OCI-M1 (cell line): ENCODE results near the gene NT5DC1.

Experiments
- DNase-seq: peaks from one replicate; lab custom pipeline; 2025; lab: John Stamatoyannopoulos, UW

The NT5DC1 gene

DNA sequence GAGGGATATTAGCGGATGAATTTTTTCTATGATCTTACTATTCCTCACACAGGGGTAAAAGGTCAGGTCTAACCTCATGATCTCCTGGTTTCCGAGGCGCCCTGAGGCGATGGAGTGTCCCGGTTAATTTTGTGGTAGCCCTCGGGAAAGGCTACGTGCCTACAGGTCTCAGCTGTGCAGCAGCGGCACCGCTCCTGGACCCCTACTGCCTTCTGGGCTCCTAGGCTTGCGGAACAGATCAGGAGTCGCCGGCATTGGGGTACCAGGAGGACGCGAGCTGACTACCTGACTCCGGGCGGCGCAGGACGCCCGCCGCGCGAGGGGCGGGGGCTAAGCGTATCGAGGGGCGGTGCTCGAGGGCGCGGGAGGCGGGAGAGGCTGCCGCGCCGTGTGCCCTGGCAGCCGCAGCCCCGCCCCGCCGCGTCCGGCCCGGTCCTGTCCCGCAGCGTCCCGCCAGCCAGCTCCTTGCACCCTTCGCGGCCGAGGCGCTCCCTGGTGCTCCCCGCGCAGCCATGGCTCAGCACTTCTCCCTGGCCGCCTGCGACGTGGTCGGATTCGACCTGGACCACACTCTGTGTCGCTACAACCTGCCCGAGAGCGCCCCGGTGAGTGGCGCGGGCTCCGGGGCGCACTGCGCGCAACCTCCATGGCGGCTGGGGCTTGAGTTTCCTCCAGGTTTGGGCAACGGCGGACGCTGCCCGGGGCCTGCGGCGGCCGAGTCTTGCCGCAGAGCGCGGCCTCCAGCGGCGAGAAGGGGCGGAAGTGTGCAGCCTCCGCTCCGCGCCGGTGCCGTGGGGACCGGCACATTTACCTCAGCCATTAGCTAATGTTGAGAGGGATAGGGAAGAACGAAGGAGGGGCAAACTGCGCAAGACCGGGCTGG lies at the start of gene NT5DC1:
Gene NT5DC1, plus strand, starts transcription at position 435 of the 883 bp plus-strand sequence. Its CDS starts 78 bp downstream, at position 513.
- peak; percentile 91 for DNase-seq

DNA sequence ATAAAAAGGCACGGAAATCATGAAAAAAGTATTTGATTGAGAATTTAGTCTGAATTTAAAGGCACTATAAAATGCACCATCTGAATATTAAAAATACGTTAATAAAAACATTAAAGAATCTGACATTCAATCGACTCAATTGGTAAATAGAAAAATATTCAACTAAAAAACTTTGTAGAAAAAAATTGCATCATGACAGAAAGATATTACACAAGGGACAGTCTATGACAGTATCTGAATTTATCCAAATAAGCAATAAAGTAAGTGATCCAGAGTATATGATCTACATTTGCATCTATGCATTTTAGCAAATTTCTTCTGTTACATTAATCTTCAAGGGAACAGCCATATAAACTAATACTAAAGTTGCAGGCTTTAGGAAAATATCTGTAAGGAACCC lies 49.4 kb upstream of the NT5DC1 start:
- no peak for DNase-seq

DNA sequence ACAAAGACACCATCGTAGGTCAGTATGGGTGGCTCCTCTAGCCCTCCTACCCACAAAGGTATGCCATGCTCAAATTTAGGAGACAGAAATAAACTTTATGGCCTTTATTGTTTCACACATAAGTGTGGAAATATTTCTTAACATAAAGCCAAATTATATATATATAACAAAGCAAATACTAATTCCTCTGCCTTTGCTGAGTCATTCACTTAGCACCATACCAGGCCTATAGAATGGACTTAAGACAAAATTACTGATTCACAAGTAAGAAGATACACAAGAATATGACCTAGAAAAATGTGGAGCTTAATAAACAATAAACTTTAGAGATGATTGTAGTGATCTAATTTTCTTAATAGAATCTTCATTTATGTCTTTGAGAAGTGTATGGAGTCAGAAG lies 45.1 kb upstream of the NT5DC1 start:
- DNase-seq: no peak

DNA sequence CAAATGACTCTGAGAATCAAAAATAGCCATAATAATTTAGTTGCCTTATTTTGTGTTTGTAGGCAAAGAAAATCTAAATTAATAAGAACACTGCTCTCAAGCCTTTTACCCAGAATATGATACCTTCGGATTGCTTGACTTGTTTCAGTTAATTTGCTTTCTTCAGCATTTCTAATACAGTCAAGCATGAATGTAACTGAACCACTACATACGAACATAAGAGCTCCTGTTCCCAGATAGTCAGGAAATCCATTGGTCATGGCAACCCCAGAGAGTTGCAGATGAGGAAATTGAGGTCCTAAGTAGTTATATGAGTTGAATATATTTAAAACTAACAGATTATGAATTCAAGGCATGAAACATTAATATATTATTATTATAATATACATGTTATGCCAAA lies 42.9 kb upstream of the NT5DC1 start:
- no peak for DNase-seq

DNA sequence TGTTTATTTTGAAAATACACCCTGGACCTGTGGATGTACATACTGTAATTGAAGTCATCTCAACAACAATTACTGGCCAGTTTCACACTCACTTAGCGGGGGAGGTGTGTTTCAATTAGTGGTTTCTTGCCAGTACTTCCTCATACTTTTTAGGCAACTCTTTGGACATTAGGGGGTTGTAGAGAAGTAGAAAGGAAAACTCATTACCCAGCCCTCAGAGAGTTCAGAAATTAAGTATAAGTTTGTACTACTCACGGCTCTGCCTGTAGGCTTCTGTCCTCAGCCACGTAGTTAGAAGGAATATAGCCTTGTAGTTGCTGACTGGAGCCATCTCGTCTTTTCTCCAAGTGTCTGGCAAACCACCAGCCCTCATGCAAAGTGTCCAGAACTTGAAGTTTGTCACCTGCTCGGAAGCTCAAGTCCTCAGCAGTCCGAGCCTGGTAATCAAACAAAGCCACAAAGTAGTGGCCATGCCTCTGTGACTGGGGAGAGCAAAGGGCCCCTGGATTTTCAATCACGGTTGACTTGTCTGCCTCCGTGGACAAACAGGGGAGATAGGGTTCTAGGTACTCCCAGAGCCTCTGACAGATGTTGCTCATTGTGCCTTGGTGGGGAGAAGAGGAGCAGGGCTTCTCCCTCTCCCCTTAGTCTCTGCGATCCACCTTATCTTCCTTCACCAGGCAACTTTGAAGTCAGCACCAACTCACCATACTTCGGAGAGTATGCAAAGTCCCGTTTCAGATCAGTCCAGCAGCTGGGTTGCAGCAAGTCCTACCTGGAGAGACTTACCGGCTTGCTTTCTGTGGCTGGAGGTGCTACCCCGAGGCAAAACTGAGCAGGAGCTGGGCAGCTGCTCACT lies 40.7 kb upstream of the NT5DC1 start:
- DNase-seq: peak; percentile 86

DNA sequence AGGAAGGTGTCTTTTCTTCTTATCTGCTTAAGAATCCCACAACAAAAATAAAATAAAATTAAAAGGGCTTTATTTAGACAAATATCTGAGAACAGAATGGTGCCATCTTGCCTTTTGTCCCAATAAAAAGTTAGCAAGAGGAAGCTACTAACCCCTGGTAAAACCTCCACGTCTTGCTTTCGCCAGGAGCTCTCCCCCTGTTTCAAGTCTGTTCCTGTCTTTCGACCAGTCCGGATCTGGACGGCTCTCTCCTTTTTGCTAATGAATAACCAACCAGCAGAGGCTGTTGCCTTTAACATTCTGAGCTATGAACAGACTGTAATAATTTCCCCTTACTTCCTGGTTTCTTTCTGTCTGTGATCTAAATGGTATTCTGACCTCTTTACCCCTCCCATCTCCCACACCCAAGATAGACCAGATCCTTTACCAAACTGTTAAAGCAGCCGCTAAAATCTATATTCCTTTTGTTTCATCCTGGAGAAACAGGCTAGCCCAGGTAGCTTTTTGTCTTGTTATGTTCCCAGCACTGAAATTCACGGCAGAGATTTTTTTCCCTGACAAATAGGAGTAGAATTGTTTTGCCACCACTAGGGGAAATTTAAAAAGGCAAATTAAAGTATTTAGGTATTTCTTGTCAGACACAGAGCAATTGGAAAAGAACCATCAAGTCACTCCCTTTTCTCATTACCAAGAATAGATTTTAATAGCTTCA lies 39.9 kb upstream of the NT5DC1 start, which contains the start of gene FRK:
Gene FRK, minus strand, starts transcription at position 320 of the 712 bp plus-strand sequence. CDS start 580 bp downstream, outside the sequence.
- DNase-seq: peak; percentile 75

DNA sequence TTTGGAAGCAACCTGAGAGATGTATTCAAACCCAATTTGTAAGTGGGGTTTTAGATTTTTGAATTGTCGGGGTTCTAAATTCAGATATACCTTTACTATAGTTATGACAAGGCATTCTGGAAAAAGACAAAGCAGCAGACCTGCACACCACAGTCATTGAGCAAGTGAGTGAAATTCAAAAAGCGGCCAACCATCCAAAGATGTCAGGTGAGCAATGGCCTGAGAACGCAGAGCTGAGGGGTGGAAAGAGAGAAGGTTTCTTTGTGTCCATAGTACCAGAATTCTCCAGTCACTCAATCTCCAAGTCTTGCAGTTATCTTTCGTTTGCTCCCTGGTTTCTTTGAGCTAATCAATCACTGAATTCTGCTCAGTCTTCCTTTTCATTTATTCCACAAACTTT lies 38.2 kb upstream of the NT5DC1 start:
- no peak for DNase-seq

DNA sequence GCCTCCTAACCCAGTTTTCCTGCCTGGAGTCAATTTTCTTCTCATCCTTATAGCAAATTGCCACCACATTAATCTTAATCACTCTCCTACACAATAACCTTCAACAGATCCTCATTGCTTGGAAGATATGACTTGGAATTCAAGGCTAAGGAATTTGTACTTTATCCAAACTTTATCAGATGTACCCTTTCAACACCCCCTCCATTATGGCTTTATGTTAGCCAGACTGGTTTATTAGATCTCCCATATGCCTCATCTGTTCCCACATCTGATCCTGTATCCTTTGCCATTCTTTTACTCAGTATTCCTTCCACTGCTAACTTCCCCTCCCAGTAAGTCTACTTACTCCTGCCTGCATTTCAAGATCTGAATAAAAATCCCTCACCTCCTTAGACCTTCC lies 36.0 kb upstream of the NT5DC1 start:
- DNase-seq: no peak

DNA sequence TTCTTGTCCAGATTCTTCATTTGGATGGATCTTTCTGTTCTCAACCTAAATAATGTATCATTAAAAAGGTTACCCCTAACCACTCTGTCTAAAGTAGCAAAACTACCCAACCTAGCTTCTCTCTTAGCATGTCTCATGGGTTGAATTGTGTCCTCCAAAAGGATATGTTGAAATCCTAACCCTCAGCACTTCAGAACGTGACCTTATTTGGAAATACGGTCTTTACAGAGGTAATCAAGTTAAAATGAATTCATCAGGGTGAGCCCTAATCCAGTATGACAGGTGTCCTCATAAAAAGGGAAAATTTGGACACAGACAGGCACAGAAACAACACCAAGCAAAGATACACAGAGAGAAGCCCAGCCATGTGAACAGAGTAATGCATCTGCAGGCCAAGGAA lies 33.9 kb upstream of the NT5DC1 start:
- DNase-seq: no peak

DNA sequence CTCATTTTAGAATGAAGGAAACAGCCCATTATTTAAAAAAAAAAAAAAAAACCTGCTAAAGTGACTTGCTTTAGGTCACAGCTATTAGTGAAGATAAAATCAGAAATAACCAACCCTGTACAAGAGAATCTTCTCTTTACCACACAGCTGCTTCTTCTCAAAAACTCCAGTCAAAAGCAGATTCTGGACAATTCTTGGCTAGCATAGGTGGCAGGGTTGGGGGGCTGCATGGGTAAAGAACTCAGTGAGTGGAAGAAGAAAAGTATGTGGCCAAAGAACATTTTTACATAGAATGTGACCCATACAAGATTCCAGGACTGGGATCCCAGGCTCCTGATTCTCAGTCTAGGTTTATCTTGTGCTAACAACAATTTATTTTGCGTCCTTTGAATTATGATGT lies 30.6 kb upstream of the NT5DC1 start:
- DNase-seq: no peak

DNA sequence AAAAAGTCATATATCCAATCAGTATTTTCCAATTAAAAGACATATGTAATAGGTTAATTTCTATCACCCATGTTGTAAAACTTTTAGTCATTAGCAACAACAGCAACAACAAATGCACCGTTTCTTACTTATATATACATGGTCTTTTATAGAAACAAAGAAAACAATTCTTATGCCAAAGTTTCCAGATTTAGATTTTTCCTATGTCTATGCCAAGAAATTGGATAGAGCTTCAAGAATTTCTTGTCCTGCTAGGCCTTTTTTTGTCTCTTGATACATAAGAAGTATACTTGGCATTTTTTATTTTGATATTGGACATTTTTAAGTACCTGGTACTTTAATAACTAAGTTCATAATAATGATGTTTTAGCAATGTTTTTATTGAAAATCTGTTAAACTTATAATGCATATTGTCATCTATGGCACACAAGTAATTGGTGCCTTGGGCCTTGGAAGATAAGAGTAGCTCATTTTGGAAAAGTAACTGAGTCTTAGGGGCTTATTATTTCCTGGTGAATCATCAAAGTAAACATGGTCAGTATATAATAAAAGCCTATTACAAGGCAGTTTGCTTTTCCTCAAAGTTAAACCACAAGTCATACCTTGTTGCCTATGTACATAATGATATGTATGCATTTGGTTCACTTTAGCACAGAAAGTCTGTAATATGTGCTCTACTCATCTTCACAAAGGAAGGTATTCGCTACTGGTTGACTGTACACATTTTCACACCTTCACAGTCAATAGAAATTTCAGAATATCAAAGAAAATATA lies 29.9 kb upstream of the NT5DC1 start:
- DNase-seq: no peak

DNA sequence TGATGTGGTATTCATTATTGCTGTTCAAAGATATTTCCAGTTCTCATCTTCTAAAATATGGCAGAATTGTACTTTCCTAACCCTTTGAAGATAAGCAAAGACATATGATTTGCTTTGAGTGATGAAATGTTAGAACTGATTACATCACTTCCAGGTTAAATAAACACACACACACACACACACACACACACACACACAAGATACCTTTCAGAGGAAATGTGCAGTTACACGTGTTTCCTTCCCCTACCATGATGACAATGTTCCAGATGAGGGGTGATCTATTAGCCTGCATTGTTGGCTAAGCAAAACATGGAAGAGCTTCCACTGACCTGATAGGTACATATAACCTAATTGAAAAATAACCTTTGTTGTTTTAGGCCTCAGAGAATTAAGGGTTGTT lies 28.3 kb upstream of the NT5DC1 start:
- peak; percentile 37 for DNase-seq

DNA sequence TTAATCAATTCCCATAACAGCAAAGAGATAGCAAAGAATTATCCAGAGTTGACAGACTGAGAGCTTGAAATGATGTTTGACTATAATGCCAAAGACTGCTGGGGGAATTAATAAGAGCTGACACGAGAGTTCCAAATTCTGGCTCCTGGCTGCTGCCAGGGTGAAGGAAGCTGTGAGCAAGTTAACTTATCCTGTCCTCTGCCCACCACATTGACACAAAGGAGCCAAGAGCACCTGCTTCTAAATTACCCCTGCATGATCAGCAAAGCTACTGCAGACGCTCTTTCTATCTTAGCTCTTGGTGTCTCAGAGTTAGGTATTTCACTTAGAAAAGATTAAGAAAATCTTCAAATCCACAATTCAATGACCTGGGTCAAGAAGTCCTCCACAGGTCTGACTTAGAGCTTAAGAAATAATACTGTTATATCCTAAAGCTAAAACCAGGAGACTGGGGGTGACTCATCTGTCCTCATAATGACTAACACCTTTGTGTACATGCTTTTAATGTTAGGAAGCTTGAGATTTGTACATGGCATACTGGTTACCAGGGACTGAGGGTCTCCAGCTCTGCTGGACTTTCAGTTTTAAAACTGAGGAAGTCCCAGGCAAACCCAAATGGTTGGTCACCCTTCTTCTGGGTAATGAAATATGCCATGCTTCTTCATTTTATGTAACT lies 26.8 kb upstream of the NT5DC1 start:
- DNase-seq: peak; percentile 9

DNA sequence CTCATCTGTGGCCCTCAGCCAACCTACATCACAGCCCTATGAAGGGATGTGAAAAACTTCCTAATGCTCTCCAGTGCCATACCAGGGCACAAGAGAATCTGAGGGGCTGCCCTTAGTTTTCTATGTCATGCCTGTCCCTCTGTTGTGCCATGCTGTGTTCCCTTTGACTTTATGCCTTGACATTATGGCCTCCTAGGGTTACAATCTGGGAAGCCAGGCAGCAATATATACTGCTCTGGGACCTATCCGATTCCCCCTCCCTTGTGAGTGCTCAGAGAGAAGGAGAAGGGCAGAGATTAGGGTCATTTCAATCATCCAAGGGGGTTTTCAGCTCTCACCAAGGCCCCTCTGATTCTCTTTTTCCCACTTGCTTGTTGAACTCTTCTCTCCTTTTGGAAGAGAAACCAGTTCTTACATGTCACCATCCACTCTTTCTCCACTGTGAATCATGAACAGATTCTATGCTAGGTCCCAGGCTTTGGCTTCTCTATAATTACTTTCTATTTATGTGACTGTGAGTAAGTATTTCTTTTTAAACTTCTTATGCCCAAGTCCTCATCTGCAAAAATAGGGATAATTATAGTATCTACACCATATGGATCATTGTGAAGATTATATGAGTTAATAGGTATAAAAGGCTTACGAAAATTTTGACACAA lies 25.8 kb upstream of the NT5DC1 start:
- no peak for DNase-seq

DNA sequence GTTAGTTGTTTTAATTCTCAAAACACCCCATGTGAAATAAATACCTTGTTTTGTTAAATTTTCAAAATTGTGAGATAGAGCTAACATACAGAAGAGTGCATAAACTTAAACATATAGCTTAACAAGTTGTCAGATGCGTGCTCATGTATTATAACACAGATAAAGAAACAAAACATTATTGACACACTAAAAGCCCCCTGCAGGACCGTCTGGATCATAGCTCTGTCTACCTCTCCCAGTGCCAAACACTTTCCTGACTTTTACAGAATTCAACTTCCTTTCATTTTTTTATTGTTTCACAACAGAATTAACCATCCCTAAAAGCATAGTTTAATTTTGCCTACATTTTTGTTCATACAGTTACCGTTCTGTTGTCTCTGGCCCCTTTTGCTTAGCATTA lies 22.1 kb upstream of the NT5DC1 start:
- no peak for DNase-seq

DNA sequence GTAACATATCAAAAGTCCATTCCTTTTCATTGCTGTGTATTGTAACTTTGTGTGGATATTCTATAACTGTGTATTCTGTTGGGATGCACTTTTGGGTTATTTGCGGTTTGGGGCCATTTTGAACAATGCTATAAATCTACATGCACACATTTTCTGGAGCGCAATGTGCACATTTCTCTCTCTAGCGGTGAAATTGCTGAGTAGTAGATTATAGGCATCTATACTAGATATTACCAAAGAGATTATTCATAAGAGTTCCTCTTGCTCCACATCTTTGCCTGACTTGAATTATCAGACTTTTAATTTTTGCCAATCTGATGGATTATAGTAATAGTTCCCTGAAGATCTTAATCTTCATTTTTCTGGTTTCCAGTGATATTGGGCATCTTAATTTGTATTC lies 21.7 kb upstream of the NT5DC1 start:
- DNase-seq: no peak

DNA sequence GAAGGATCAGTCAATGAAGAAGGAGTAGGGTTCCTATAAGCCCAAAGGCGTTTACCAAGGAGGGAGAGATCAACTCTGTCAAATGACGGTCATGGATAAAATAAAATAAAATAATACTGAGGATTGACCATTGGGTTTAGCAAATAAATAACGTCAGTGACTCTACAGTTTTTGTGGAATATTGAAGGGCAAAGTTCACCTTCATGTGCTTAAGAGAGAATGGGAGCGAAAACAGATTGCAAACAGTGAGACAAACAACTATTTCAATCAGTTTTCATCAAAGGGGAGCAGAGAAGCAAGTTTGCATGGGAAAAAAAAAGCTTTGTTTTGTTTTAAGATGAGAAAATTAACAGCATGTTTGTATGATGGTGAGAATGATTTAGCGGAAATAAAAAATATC lies 17.6 kb upstream of the NT5DC1 start:
- no peak for DNase-seq

DNA sequence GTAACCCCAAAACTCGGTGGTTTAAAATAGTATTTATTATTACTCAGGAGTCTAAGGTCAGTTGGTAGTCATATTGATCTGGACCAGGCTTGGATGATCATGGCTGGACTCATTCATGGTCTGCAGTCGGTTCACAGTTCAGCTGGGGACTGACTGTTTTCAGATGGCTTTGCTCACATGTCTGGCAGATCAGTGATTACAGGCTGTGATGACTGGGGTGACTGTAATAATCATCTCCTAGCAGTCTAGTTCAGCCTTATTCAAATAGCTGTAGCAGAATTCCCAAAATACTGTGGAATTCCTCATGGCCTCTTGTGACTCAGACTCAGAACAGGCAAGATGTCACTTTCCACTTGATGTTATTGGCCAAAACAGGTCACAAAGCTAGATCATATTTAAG lies 16.4 kb upstream of the NT5DC1 start:
- DNase-seq: no peak

DNA sequence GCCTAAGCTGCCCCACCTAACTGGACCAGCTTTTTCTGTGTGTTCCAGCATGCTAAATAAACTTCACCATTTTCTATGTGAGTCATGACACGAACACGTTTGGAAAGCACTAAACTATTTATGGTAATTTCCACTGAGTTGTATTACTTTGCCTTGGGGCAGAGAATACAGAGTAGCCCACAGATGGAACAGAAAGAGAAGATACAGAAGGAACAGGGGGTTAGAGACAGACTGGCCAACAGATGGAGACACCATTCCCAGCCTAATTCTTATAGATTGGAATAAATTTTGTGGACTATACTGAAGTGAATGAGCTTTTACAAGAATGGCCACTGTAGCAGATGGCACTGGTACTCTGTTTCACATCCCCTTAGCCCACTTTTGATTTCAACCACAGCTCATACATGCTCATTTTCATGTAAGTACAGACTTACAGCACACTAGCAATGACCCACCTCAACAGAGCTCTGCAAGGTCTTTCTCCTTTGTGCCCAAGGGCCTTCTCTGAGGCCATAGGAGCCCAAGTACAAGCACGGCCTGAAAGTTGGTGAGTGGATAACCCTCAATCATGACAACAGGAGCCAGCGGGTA lies 13.1 kb upstream of the NT5DC1 start:
- DNase-seq: no peak

DNA sequence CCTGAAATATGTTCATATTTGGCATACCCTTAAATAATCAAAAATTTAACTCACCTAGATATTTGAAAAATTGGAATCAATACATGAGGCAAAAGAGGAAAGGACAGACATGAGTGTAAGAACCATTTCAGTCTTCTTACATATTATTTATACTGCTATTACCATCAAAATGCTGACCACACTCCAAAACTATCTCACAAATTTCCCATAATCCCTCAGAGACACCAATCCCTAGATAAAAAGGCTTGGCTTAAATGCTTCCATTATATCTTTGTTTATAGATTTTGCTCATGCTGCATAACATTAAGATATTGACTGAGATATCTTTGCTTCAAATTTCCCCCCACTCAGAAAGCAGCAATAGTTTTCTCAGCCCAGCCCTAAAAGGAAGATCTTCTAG lies 11.7 kb upstream of the NT5DC1 start:
- DNase-seq: no peak
